HCT116 (cell line): Measurements from ENCODE around the gene NXPH2.

Source experiments
- CBX3 ChIP-seq: IDR thresholded peaks from 2 replicates; pipeline ENCODE4 v1.6.1; 2012; ENCODE audit warnings: low read depth
- EGR1 ChIP-seq: IDR thresholded peaks from 2 replicates; pipeline ENCODE4 v1.6.1; 2012; ENCODE audit warnings: low read depth
- EZH2 ChIP-seq: fragments of 200-600 bp; sonication (generic); IDR thresholded peaks from 2 replicates; pipeline ENCODE4 v1.6.1; 2017; ENCODE audit warnings: antibody characterized with exemption, mixed run types
- POLR2A ChIP-seq: IDR thresholded peaks from 2 replicates; pipeline ENCODE4 v1.7.0; 2011; ENCODE audit warnings: borderline replicate concordance; ENCODE audit not compliant: insufficient read depth, insufficient read length; ENCODE audit errors: extremely low read depth
- POLR2AphosphoS5 ChIP-seq: IDR thresholded peaks from 2 replicates; pipeline ENCODE4 v1.6.1; 2011; ENCODE audit warnings: mild to moderate bottlenecking, low read depth, low read length, moderate library complexity
- SP1 ChIP-seq: IDR thresholded peaks from 2 replicates; pipeline ENCODE4 v1.6.1; 2012; ENCODE audit warnings: low read depth
- SRF ChIP-seq: IDR thresholded peaks from 2 replicates; pipeline ENCODE4 v1.6.1; 2012; ENCODE audit warnings: low read depth
- YY1 ChIP-seq: IDR thresholded peaks from 2 replicates; pipeline ENCODE4 v1.6.1; 2011; ENCODE audit warnings: low read length, low read depth, moderate library complexity, mild to moderate bottlenecking; ENCODE audit not compliant: insufficient replicate concordance; ENCODE audit errors: extremely low read depth
- TF ChIP-seq, protein P1 (sequence below), 3 experiments: fragments of 200-600 bp in 1 of 3; sonication (generic) in 1 of 3; IDR thresholded peaks in 2 of 3; conservative IDR thresholded peaks in 1 of 3; 2 replicates each; pipeline ENCODE4 v1.5.1; 2012 to 2017; ENCODE audit warnings: low read depth in 2 of 3, low read length in 2 of 3, antibody characterized with exemption in 1 of 3, borderline replicate concordance in 1 of 3, control low read depth in 1 of 3, mild to moderate bottlenecking in 1 of 3, mixed read lengths in 1 of 3, mixed run types in 1 of 3, moderate library complexity in 1 of 3; ENCODE audit not compliant: insufficient read depth in 1 of 3
- TF ChIP-seq, protein P2 (sequence below): IDR thresholded peaks from 2 replicates; pipeline ENCODE4 v1.6.1; 2011; ENCODE audit warnings: mild to moderate bottlenecking, low read length, moderate library complexity; ENCODE audit not compliant: insufficient replicate concordance; ENCODE audit errors: extremely low read depth
- TF ChIP-seq, protein P3 (sequence below): IDR thresholded peaks from 2 replicates; pipeline ENCODE4 v1.6.1; 2012; ENCODE audit warnings: low read depth

DNA sequence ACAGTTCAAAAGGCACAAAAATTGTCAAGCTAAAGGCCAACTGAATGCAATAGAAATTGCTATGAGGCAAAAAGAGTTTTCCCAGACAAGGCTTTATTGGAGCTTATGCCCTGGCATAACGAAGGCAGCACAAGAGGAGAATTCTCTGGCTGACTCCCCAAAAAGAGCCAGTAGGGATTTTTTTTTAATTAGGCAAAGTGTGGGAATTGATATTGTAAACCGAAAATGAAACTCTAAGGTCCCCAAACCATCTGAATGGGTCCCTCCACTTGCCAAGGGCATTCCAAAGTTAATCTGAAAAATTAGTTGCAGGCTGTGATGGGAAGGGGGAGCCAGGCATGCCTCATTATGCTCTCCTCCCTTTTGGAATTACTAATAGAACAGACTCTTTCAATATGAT lies 159.8 kb downstream of the NXPH2 start:
- TF ChIP-seq, protein P1, sequence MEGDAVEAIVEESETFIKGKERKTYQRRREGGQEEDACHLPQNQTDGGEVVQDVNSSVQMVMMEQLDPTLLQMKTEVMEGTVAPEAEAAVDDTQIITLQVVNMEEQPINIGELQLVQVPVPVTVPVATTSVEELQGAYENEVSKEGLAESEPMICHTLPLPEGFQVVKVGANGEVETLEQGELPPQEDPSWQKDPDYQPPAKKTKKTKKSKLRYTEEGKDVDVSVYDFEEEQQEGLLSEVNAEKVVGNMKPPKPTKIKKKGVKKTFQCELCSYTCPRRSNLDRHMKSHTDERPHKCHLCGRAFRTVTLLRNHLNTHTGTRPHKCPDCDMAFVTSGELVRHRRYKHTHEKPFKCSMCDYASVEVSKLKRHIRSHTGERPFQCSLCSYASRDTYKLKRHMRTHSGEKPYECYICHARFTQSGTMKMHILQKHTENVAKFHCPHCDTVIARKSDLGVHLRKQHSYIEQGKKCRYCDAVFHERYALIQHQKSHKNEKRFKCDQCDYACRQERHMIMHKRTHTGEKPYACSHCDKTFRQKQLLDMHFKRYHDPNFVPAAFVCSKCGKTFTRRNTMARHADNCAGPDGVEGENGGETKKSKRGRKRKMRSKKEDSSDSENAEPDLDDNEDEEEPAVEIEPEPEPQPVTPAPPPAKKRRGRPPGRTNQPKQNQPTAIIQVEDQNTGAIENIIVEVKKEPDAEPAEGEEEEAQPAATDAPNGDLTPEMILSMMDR (IDR thresholded peaks at IDR 0.05 in 2 of 3, conservative IDR thresholded peaks at IDR 0.05 in 1 of 3; ENCODE audit: borderline replicate concordance in 1 of 3, insufficient read depth in 1 of 3, low read depth in 2 of 3, low read length in 2 of 3) = no peak
- TF ChIP-seq YY1 (no peak), CBX3 (no peak), EZH2 (no peak), EGR1 (no peak), POLR2AphosphoS5 (no peak), POLR2A (no peak), SRF (no peak), SP1 (no peak)
- TF ChIP-seq, protein P2, sequence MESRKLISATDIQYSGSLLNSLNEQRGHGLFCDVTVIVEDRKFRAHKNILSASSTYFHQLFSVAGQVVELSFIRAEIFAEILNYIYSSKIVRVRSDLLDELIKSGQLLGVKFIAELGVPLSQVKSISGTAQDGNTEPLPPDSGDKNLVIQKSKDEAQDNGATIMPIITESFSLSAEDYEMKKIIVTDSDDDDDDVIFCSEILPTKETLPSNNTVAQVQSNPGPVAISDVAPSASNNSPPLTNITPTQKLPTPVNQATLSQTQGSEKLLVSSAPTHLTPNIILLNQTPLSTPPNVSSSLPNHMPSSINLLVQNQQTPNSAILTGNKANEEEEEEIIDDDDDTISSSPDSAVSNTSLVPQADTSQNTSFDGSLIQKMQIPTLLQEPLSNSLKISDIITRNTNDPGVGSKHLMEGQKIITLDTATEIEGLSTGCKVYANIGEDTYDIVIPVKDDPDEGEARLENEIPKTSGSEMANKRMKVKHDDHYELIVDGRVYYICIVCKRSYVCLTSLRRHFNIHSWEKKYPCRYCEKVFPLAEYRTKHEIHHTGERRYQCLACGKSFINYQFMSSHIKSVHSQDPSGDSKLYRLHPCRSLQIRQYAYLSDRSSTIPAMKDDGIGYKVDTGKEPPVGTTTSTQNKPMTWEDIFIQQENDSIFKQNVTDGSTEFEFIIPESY = no peak
- TF ChIP-seq, protein P3, sequence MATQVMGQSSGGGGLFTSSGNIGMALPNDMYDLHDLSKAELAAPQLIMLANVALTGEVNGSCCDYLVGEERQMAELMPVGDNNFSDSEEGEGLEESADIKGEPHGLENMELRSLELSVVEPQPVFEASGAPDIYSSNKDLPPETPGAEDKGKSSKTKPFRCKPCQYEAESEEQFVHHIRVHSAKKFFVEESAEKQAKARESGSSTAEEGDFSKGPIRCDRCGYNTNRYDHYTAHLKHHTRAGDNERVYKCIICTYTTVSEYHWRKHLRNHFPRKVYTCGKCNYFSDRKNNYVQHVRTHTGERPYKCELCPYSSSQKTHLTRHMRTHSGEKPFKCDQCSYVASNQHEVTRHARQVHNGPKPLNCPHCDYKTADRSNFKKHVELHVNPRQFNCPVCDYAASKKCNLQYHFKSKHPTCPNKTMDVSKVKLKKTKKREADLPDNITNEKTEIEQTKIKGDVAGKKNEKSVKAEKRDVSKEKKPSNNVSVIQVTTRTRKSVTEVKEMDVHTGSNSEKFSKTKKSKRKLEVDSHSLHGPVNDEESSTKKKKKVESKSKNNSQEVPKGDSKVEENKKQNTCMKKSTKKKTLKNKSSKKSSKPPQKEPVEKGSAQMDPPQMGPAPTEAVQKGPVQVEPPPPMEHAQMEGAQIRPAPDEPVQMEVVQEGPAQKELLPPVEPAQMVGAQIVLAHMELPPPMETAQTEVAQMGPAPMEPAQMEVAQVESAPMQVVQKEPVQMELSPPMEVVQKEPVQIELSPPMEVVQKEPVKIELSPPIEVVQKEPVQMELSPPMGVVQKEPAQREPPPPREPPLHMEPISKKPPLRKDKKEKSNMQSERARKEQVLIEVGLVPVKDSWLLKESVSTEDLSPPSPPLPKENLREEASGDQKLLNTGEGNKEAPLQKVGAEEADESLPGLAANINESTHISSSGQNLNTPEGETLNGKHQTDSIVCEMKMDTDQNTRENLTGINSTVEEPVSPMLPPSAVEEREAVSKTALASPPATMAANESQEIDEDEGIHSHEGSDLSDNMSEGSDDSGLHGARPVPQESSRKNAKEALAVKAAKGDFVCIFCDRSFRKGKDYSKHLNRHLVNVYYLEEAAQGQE = no peak
